ENCODE measurements around the gene SENP6.

SENP6 gene

DNA sequence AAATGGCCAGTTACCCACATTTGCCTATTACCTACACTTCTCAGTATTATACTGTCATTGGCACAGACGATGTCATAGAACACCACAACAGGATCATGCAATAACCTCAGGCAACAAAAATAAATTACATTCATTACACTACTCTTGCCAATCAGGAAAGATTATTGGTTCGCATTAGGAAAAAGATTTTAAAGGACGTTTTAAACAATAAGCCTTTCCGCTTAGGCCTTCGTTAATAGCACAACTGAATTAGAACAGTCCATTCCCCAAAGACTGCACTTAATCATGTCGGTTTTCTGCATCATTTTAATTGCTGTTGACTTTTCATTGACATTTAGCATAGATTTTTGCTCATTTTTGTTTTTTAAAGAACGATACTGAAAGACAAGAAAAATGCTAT lies 912 bp upstream of the SENP6 start:
- Histone ChIP-seq H2BK15ac (ENCODE audit: low read depth, poor library complexity, severe bottlenecking) (no peak overlapping the region), H3K27ac (ENCODE audit: low read length, poor library complexity, severe bottlenecking) (no peak overlapping the region), H3K4me1 (ENCODE audit: control insufficient read depth, insufficient read depth, low read depth, low read length) (peaks cover 5% of the 10 kb centered on the region), H3K4me3 (ENCODE audit: insufficient read depth in 1 of 2, low read depth in 1 of 2, low read length in 2 of 2) (peak overlapping the region in 1 of 2 experiments; percentile 91), H2BK5ac (ENCODE audit: low read depth, low read length, poor library complexity, severe bottlenecking) (no peak overlapping the region), H3K79me1 (replicated peaks; ENCODE audit: low read length, poor library complexity, severe bottlenecking) (no peaks in the 10 kb centered on the region), H4K8ac (ENCODE audit: low read length) (no peak overlapping the region), H3K18ac (ENCODE audit: low read depth in 1 of 2, low read length in 2 of 2) (no peak overlapping the region), H2AK5ac (ENCODE audit: low read length, severe bottlenecking) (no peak overlapping the region), H3K9me3 (ENCODE audit: control insufficient read depth, low read length) (no peaks in the 10 kb centered on the region), H3K4me2 (ENCODE audit: low read length, poor library complexity, severe bottlenecking) (no peak overlapping the region), H3K9ac (ENCODE audit: low read length) (peak overlapping the region; percentile 100), H2BK120ac (ENCODE audit: low read depth, low read length) (no peak overlapping the region), H2AFZ (ENCODE audit: low read depth, low read length) (no peak overlapping the region), H3K36me3 (ENCODE audit: control insufficient read depth in 1 of 2, insufficient read depth in 2 of 2, low read depth in 1 of 2, low read length in 2 of 2) (no peaks in the 10 kb centered on the region), H3K23ac (ENCODE audit: low read length in 2 of 2) (no peak overlapping the region), H2BK12ac (ENCODE audit: low read length in 2 of 2) (no peak overlapping the region), H3K4ac (ENCODE audit: low read depth in 1 of 2, low read length in 2 of 2) (no peak overlapping the region), H4K91ac (ENCODE audit: low read length) (no peak overlapping the region), H3K27me3 (ENCODE audit: control insufficient read depth in 1 of 2, insufficient read depth in 1 of 2, low read length in 2 of 2) (no peaks in the 10 kb centered on the region), H3K14ac (ENCODE audit: low read length in 2 of 2) (no peak overlapping the region)
- peak; percentile 17 for DNase-seq
- WGBS = 84% methylated on average over 5 of the region's 7 CpGs

DNA sequence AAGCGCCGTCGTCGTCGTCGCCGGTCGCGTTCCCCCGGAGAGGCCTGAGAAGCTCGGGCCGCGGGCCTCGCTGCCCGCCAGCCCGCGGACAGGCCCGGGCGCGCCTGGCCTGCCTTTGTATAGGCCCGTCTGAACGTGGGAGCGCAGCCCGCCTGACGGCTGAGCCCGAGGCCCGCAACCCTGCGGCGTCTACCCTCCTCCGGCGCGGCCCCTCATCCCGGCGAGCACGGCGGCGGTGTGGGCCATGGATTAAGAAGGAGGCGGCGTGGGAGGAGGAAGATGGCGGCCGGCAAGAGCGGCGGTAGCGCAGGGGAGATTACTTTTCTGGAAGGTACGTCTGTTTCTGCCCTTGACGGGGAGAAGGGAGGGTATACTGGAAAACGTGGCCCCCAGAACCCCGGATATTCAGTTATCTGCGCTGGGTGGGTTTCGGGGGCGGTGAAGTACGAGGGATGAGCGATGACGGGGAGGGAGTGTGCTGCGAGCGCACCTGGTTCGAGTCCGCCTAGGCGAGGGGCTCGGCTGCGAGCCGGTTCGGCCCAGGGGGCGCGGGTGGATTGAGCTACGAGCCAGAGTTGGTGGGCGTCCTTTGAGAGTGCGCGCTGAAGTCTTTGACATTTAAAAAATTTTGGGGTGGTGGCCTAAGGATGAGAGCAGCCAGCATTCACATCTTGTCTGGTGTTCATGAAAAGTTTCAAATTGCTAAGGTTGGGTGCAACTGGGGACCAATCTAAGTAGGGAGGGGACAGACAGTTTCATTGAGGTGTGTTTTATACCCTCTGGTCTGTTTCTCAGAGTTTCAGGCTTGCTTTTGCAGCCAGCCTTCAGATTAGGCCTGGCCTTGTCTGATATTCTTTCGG lies 796 bp downstream of the SENP6 start:
- no peaks in the 10 kb centered on the region for H3K9me3 ChIP-seq (ENCODE audit: control insufficient read depth, low read length)
- H2BK120ac ChIP-seq (ENCODE audit: low read depth, low read length) = peak overlapping the region; percentile 86
- peak overlapping the region; percentile 46 for H2AFZ ChIP-seq (ENCODE audit: low read depth, low read length)
- H3K27me3 ChIP-seq (ENCODE audit: control insufficient read depth in 1 of 2, insufficient read depth in 1 of 2, low read length in 2 of 2) = no peaks in the 10 kb centered on the region
- peak overlapping the region; percentile 100 for H3K9ac ChIP-seq (ENCODE audit: low read length)
- peak overlapping the region; percentile 94 for H4K8ac ChIP-seq (ENCODE audit: low read length)
- under 1% methylated on average over 49 of the region's 70 CpGs for WGBS
- H3K18ac ChIP-seq (ENCODE audit: low read depth in 1 of 2, low read length in 2 of 2) = peak overlapping the region; percentile 95 to 100
- H4K91ac ChIP-seq (ENCODE audit: low read length) = peak overlapping the region; percentile 99
- H3K36me3 ChIP-seq (ENCODE audit: control insufficient read depth in 1 of 2, insufficient read depth in 2 of 2, low read depth in 1 of 2, low read length in 2 of 2) = no peaks in the 10 kb centered on the region
- H3K14ac ChIP-seq (ENCODE audit: low read length in 2 of 2) = peak overlapping the region; percentile 97
- peak overlapping the region; percentile 82 for H3K4me2 ChIP-seq (ENCODE audit: low read length, poor library complexity, severe bottlenecking)
- H3K4me1 ChIP-seq (ENCODE audit: control insufficient read depth, insufficient read depth, low read depth, low read length) = peaks cover 7% of the 10 kb centered on the region
- DNase-seq = no peak
- H3K23ac ChIP-seq (ENCODE audit: low read length in 2 of 2) = peak overlapping the region; percentile 57 to 81
- H3K27ac ChIP-seq (ENCODE audit: low read length, poor library complexity, severe bottlenecking) = peak overlapping the region; percentile 92
- H2BK12ac ChIP-seq (ENCODE audit: low read length in 2 of 2) = peak overlapping the region; percentile 15 to 50
- peak overlapping the region; percentile 81 to 91 for H3K4me3 ChIP-seq (ENCODE audit: insufficient read depth in 1 of 2, low read depth in 1 of 2, low read length in 2 of 2)
- H3K79me1 ChIP-seq (replicated peaks; ENCODE audit: low read length, poor library complexity, severe bottlenecking) = no peaks in the 10 kb centered on the region
- H2BK15ac ChIP-seq (ENCODE audit: low read depth, poor library complexity, severe bottlenecking) = peak overlapping the region; percentile 94
- H2BK5ac ChIP-seq (ENCODE audit: low read depth, low read length, poor library complexity, severe bottlenecking) = peak overlapping the region; percentile 60
- H3K4ac ChIP-seq (ENCODE audit: low read depth in 1 of 2, low read length in 2 of 2) = peak overlapping the region; percentile 80 to 97
- peak overlapping the region; percentile 13 for H2AK5ac ChIP-seq (ENCODE audit: low read length, severe bottlenecking)

DNA sequence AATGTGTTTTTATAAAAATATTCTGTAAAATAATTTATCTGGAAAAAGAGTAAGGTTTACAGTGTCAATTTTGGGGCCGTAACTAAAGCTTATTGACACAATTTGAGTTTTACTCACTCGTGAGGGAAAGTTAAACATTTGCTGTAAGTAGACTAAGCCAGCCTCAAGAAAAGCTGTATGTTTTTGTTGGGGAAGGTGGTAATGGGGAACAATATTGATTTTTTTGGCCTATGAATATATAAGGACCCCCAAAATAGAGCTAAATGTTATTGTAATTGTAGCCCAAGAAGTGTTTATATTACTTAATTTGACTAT lies 1.4 kb downstream of the SENP6 start:
- Histone ChIP-seq H4K8ac (ENCODE audit: low read length) (no peak overlapping the region), H2BK120ac (ENCODE audit: low read depth, low read length) (no peak overlapping the region), H2AK5ac (ENCODE audit: low read length, severe bottlenecking) (no peak overlapping the region), H3K14ac (ENCODE audit: low read length in 2 of 2) (no peak overlapping the region), H3K4me1 (ENCODE audit: control insufficient read depth, insufficient read depth, low read depth, low read length) (peaks cover 7% of the 10 kb centered on the region), H3K36me3 (ENCODE audit: control insufficient read depth in 1 of 2, insufficient read depth in 2 of 2, low read depth in 1 of 2, low read length in 2 of 2) (no peaks in the 10 kb centered on the region), H2AFZ (ENCODE audit: low read depth, low read length) (no peak overlapping the region), H3K27me3 (ENCODE audit: control insufficient read depth in 1 of 2, insufficient read depth in 1 of 2, low read length in 2 of 2) (no peaks in the 10 kb centered on the region), H3K9ac (ENCODE audit: low read length) (peak overlapping the region; percentile 100), H3K4me2 (ENCODE audit: low read length, poor library complexity, severe bottlenecking) (peak overlapping the region; percentile 71), H3K79me1 (replicated peaks; ENCODE audit: low read length, poor library complexity, severe bottlenecking) (no peaks in the 10 kb centered on the region), H2BK12ac (ENCODE audit: low read length in 2 of 2) (no peak overlapping the region), H3K4ac (ENCODE audit: low read depth in 1 of 2, low read length in 2 of 2) (no peak overlapping the region), H3K23ac (ENCODE audit: low read length in 2 of 2) (no peak overlapping the region), H4K91ac (ENCODE audit: low read length) (no peak overlapping the region), H3K18ac (ENCODE audit: low read depth in 1 of 2, low read length in 2 of 2) (no peak overlapping the region), H2BK5ac (ENCODE audit: low read depth, low read length, poor library complexity, severe bottlenecking) (no peak overlapping the region), H3K4me3 (ENCODE audit: insufficient read depth in 1 of 2, low read depth in 1 of 2, low read length in 2 of 2) (peak overlapping the region in 1 of 2 experiments; percentile 91), H3K27ac (ENCODE audit: low read length, poor library complexity, severe bottlenecking) (peak overlapping the region; percentile 88), H3K9me3 (ENCODE audit: control insufficient read depth, low read length) (no peaks in the 10 kb centered on the region), H2BK15ac (ENCODE audit: low read depth, poor library complexity, severe bottlenecking) (no peak overlapping the region)
- DNase-seq = peak; percentile 18
- WGBS = under 1% methylated on average over 2 of the region's 2 CpGs

DNA sequence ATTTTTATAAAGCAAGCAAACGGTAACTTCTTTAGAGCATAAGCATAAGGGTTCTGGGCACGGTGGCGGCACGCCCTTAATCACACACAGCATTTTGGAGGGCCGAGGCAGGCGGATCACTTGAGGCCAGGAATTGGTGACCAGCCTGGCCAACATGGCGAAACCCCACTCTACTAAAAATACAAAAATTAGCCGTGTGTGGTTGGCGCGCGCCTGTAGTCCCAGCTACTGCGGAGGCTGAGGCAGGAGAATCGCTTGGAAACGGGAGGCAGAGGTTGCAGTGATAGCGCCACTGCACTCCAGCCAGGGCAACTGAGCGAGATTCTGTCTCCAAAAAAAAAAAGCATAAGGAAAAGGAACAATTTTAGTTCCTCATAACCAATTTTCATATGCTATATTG lies 2.6 kb downstream of the SENP6 start:
- no peak overlapping the region for H2BK15ac ChIP-seq (ENCODE audit: low read depth, poor library complexity, severe bottlenecking)
- no peak overlapping the region for H3K23ac ChIP-seq (ENCODE audit: low read length in 2 of 2)
- no peak overlapping the region for H3K4me2 ChIP-seq (ENCODE audit: low read length, poor library complexity, severe bottlenecking)
- H2AK5ac ChIP-seq (ENCODE audit: low read length, severe bottlenecking) = no peak overlapping the region
- no peaks in the 10 kb centered on the region for H3K36me3 ChIP-seq (ENCODE audit: control insufficient read depth in 1 of 2, insufficient read depth in 2 of 2, low read depth in 1 of 2, low read length in 2 of 2)
- no peak overlapping the region for H3K18ac ChIP-seq (ENCODE audit: low read depth in 1 of 2, low read length in 2 of 2)
- peak overlapping the region in 1 of 2 experiments; percentile 91 for H3K4me3 ChIP-seq (ENCODE audit: insufficient read depth in 1 of 2, low read depth in 1 of 2, low read length in 2 of 2)
- H3K14ac ChIP-seq (ENCODE audit: low read length in 2 of 2) = no peak overlapping the region
- no peak overlapping the region for H4K8ac ChIP-seq (ENCODE audit: low read length)
- H3K27ac ChIP-seq (ENCODE audit: low read length, poor library complexity, severe bottlenecking) = no peak overlapping the region
- no peak for DNase-seq
- no peak overlapping the region for H3K4ac ChIP-seq (ENCODE audit: low read depth in 1 of 2, low read length in 2 of 2)
- H2AFZ ChIP-seq (ENCODE audit: low read depth, low read length) = no peak overlapping the region
- no peaks in the 10 kb centered on the region for H3K27me3 ChIP-seq (ENCODE audit: control insufficient read depth in 1 of 2, insufficient read depth in 1 of 2, low read length in 2 of 2)
- H3K79me1 ChIP-seq (replicated peaks; ENCODE audit: low read length, poor library complexity, severe bottlenecking) = no peaks in the 10 kb centered on the region
- no peak overlapping the region for H2BK120ac ChIP-seq (ENCODE audit: low read depth, low read length)
- no peak overlapping the region for H4K91ac ChIP-seq (ENCODE audit: low read length)
- peaks cover 7% of the 10 kb centered on the region for H3K4me1 ChIP-seq (ENCODE audit: control insufficient read depth, insufficient read depth, low read depth, low read length)
- peak overlapping the region; percentile 100 for H3K9ac ChIP-seq (ENCODE audit: low read length)
- no peak overlapping the region for H2BK12ac ChIP-seq (ENCODE audit: low read length in 2 of 2)
- WGBS = 99% methylated on average over 15 of the region's 16 CpGs
- no peak overlapping the region for H2BK5ac ChIP-seq (ENCODE audit: low read depth, low read length, poor library complexity, severe bottlenecking)
- H3K9me3 ChIP-seq (ENCODE audit: control insufficient read depth, low read length) = no peaks in the 10 kb centered on the region
